HG03378 (cell line): ENCODE data around the gene ACOX1.

Experiments
- ATAC-seq: cut with Tn5 transposase; IDR thresholded peaks from one replicate; pipeline ENCODE4 v1.9.1; 2021; ENCODE audit warnings: mild to moderate bottlenecking, moderate library complexity; ENCODE audit not compliant: unreplicated experiment

The ACOX1 gene

DNA sequence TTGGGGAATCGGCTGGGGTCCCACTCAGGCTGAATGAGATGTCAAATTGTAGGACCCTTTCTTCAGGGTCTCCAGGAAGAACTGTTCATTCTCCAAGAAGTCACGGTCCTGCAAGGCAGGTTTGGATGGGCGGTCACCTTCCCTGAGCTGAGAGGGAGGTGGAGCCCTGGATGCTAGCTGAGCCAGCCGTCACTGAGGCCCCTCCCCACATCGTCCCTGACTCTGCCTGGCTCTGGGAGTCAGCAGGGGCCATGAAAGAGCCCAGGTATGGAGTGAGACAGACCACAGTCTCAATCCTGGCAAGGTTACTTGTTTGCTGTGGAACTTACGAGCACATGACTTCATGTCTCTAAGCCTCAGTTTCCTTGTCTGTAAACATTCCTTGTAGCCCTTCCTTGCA lies 68.3 kb downstream of the ACOX1 start:
- ATAC-seq: no peak

DNA sequence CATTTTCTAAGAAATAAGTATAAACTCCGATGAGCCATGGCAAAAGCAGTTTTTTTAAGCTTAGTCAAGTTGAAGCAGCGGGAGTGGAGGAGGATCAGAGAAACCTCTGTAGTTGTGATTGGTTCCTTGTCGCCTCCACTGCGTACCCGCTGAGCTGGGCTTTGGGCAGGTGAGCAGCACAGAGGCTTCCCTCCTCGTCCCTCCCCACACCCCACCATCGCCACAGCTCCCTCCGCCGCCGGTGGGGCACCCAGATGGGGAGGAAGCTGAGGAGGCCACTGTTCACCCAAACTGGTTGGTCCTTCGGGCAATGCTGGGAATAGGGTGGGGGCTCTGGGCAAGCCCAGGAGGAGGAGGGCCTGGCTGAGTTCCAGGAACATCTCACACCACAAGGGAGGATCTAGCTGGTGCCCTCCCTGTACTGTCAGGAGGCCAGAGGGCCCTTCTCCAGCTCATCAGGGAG lies 69.1 kb downstream of the ACOX1 start:
- no peak for ATAC-seq

DNA sequence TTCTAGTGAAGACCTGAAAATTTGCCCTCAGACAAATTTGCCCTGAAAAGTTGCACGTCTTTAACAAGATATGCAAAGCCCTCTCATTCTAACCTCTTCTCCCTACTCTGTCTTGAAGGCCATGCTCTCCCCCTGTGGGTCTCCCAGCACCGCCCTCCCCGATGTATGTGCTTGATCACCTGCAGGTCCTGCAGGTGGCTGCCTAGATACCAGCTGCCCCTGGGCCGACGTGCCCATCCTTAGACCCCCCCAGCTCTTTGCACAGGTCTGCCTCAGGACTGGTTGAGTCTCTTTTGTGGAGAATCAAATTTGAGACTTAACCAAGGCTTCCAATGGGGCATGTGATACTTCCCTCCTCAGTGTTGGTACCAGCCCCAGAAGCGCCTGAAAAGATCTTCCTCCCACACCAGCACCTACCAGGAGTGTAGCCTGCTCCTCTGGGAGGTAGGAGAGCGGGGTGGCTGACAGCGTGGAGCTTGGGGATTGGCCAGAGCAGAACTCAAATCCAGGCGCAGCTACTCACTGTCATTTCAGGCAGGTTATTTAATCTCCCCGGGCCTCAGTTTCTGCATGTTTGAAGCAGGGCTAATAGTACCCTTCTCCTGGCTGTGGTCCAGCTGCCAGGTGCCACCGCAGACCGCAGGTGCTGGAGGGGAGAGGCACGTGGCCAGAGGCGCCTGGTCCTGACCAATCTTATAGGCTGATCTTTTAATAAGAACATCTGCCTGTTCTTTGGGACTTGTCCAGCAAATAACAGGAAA lies 69.7 kb downstream of the ACOX1 start:
- no peak for ATAC-seq

DNA sequence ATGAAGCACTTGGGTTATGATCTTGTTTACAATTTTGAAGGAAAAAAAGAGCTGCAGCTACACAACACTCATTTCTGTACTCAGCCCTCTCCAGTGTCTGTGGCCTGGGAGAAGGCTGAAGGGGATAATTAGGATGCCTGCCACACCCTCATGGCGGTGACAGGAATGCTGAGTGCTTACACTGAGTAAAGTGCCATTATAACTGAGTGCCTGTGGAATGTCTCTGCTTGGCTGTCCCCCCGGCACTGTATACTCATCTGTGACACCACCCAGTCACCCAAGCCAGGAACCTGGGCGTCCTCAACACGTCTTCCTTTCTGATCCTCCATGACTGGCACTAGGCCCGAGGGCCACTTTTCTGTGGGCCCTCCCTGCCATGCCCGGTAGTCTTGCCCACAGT lies 70.8 kb downstream of the ACOX1 start:
- ATAC-seq: no peak

DNA sequence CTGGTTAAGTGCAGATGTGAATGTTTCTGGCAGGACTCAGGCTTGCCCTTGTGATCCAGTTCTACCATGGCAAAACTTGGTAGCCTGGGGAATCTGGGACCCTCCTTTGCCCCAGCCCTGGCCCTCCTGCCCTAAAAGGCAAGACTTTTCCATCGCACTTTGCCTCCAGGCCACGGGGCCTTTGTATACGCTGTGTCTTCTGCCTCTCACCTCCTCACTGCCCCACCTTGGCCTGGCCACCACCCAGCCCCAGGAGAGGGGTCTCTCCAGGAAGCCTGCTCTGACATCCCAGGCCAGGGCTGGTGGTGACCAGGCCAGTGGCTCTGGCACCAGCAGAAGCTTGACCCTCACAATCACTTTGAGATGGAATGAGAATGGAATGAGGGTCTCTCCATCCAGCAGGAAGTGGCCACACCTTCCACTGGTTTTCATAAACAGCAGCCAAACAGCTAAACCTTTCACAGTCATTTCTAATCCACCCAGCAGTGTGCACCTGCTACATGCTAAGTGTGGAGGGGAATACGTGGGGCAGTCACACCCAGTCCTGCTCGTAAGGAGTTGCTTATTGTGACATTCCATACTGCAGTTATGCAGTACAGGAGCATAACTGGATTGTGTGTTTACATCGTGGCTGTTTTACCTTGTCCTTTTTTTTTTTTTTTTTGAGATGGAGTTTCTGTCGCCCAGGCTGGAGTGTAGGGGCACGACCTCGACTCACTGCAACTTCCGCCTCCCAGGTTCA lies 72.7 kb downstream of the ACOX1 start:
- ATAC-seq: no peak

DNA sequence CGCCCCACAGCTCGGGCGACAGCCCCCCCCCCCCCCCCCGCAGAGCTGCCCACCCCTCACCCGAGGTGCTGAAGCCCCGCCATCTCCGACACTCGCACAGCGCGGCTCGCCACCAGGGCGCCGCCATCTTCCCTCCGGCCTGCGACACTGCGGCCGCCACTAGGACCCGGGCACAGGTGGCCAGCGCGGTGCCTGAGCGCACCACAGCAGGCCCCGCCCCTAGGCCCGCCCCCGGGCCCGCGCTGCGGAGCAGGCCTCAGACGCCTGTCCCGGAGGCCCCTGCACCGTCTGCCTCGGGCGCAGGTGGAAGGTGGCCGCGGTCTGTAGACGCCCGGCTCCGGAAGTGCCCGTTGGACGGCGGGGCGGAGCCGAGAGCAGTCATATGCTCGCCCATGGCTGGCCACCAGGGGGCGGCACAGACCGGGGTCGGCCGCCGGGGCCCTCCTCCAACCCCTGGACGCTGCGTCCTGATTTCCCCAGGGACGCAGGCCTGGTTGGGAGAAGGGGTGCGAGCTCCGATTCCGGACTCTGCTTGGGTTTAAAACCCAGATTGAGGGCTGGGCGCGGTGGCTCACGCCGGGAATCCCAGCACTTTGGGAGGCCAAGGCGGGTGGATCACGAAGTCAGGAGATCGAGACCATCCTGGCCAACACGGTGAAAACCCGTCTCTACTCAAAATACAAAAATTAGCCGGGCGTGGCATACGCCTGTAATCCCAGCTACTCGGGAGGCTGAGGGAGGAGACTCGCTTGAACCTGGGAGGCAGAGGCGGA lies 74.0 kb downstream of the ACOX1 start, which contains the start of gene MRPL38:
Gene MRPL38, minus strand, starts transcription at position 136 of the 773 bp plus-strand sequence. Its CDS starts 9 bp downstream, at position 127.
- ATAC-seq: peak; percentile 61

DNA sequence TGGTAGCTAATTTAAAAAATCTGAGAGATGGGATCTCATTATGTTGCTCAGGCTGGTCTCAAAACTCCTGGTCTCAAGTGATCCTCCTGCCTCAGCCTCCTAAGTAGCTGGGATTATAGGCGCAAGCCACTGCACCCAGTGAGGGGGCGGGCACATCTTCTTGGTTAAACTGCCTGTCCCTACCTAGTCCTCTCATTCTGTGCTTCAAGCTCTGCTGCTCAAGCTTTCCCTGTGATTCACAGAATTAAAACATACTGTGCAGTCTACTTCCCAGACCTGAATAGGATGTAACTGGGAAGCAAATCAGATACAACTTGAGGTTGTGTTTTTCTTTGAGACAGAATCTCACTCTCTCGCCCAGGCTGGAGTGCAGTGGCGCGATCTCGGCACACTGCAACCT lies 76.6 kb downstream of the ACOX1 start:
- ATAC-seq: no peak

DNA sequence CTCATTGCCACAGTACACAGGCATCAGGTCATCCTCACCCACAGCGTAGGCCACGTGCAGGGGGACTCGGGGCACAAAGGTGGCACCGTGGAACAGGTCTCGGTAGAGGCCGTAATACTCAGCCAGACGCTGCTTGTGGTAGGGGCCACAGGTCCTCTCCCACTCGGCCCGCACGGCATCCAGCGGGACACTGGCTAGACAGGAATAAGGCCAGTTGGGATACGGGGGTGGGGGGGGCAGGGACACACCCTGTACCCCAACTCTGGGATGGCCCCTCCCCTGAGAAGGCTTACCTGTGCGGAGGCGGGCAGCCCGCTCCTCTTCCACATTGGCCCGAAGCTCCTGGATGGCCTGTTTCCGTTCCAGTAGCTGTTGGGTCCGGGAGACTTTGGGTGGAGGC lies 77.2 kb downstream of the ACOX1 start:
- no peak for ATAC-seq

DNA sequence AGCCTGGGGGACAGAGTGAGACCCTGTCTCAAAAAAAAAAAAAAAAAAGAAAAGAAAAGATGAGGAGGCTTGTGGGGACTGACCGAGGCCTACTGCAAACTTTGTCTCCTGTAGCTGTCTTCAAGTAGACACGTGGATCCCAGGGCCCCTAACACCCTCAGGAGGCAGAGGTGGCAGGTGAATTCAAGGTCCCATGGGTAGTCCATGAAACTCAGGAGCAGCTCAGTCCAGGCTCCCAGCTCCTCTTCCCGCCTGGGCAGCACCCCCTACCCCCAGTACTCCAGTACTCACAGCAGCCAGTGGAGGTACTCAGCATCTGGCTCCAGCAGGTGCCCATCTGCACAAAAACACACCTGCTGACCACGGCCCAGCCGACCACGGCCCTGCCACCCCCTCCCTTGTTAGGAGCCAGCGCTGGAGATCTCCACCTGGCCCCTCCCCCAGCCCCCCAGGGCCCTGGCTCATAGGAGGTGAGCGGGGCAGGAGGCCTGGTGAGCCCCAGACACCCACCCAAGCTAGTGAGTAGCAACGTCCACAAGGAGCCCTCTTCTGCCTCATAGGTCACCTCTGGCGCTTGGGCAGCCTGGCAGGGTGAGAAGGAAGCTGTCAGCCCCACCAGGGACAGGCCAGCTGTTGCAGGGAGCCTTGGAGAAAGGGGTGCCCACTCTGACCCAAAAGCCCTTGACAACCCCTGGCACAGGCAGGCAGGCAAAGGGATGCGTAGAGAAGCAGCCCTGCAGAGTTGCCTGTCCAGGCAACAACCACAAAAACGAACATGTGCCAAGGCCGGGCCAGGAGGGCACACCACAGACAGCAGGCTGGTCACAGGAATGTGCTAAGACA lies 78.1 kb downstream of the ACOX1 start:
- no peak for ATAC-seq

DNA sequence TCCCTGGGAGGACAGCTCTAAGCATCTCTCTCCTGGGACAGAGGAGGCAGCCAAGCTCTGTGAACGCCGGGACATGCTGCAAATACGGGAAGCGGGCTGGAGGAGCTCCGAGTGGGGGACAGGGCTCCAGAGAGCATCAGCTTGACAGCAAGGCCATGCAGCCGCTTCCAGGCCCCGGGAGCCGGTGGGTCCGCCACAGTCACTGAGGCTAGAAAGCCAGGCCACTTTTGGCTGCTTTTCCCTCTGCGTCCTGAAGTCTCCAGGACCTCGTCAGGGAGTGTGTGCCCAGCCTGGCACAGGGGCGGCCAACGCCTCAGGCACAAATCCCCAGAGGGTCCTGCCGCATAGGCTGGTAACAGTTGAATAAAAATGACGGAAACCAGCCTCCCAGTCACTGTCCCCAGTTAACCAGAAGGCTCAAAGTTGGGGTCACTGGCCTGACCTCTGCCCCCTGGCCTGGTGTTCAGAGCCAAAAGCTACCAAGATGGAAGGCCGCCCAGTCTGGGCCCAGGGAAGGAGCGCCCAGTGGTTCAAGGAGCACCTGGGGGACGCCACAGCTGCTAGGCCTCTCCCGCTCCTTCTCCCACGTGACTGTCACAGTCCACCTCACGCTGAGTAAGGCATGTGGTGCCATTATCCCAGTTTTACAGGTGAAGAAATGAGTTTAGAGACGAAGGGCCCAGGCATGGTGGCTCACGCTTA lies 79.0 kb downstream of the ACOX1 start:
- no peak for ATAC-seq

DNA sequence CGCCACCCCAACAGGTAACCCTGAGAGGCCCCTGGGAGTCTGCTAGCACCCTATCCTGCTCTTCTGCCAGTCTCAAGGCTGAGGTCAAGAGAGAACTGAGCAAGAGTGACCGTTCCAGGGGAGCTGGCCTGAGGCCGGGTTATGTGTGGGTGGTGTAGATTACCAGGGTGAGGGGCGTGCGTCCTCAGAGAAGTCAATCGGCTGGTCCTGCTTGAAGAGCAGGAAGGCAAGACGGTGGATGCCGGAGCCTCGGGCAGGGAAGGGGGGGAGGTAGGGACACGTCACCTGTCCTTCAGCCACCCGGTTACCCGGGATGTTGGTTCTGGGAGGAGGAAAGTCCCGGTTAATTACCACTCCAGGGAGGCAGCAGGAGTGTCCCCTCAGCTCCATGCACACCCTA lies 79.6 kb downstream of the ACOX1 start:
- ATAC-seq: no peak

DNA sequence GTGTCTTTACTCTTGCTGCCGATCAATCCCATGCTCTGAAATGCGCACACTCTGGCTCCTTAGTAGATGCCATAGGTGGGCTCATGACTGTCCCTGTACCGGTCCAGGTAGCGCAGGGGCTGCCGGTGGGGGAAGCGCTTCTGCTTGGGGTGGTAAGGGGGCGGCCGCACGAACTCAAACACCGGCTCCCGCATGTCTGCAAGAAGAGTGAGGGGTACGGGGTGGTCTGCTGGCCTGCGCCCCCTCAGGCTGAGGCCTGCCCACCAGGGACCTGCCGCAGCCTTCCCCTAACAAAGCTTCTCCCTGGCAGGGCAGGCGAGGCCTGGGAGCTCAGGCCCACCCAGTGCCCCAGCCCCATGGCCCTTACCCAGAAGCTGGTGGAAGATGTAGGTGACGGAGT lies 80.2 kb downstream of the ACOX1 start:
- no peak for ATAC-seq

DNA sequence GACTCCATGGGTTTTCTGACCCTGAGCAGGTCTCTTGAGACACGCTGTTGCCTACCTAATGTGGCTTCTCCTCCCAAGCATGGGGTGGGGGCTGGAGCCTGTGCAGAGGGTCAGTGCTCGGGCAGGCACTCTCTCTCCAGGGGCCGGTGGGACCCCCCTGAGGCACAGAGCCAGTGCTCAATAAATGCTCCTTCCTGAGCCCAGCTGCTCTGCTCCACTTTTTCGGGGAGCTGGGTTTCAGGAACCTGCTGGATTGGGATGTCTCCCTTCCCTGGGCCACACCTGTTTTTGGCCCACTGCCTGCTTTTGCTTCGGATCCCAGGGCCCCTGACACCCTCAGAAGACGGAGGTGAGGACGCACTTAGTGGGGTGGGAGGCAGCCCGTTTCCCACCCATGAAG lies 80.9 kb downstream of the ACOX1 start:
- ATAC-seq: no peak

DNA sequence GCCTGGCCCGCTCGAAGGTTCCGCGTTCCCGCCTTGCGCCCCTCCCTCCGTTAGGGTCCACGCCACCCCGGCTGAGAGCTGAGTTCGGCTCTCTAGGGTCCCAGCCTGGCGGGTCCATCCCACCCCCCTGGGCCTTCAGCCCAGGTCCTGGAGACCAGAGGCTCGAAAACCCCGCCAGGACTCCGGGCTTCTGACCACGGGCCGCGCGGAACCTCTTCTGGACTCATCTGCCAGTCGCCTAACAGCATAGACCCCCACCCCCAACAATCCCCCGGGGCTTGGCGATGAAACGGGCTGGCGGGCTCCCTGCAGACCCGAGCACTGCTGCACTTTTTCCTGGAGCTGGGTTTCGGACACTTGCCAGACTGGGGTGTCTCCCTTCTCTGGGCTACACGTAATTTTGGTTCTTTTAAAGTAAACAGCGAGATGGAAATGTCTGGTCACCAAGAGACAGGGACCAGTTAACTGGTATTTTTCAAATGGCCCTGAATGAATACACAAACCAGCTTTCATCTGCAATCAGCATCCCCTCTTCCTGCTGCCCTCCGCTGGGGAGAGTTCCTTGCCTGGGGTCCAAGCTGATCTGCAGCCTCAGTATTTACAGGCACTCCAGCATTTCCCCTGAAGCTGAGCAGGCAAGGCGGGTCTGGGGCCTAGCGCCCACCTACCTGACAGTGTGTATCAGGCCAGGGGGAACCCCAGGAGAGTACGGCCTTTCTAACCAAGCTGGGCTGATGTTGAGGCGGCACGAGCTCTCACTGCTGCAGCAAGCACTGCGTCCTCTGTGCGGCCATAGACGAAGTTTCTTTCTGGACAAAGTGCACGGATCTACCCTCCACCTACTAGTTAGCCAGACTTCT lies 81.6 kb downstream of the ACOX1 start:
- ATAC-seq: no peak

DNA sequence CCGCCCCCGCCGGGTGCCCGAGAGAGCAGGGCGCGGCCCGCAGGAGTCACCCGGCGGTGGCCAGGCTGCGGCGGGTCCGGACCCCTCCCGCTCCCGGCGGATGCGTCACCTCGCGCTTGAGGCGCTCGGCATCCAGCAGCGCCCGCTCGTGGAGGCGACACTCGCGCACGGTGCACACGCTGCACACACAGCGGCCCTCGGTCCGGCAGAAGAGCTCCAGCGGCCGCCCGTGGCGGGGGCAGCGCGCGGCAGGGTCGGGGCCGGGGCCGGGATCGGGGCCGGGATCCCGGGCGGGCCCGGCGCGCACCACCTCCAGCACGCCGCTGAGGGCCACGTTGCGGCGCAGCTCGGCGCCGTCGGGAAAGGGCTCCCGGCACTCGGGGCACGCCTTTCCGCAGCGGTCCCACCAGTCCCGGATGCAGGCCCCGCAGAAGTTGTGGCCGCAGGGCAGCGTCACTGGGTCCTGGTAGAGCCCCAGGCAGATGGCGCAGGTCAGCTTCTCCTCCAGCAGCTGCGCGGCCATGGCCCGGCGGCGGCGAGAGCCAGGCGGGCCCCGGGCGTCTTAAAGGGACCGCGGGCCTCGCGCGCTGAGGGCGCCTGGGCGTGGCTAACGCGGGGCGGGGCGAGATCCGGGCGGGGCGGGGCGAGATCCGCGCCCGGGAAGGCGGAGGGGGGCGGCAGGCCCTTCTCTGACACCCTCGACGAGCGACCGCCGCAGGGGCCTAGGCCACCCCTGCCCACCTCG lies 82.4 kb downstream of the ACOX1 start, which contains the start of gene TRIM65:
Gene TRIM65, minus strand, starts transcription at position 537 of the 745 bp plus-strand sequence. Its CDS starts 14 bp downstream, at position 523.
- ATAC-seq: no peak

DNA sequence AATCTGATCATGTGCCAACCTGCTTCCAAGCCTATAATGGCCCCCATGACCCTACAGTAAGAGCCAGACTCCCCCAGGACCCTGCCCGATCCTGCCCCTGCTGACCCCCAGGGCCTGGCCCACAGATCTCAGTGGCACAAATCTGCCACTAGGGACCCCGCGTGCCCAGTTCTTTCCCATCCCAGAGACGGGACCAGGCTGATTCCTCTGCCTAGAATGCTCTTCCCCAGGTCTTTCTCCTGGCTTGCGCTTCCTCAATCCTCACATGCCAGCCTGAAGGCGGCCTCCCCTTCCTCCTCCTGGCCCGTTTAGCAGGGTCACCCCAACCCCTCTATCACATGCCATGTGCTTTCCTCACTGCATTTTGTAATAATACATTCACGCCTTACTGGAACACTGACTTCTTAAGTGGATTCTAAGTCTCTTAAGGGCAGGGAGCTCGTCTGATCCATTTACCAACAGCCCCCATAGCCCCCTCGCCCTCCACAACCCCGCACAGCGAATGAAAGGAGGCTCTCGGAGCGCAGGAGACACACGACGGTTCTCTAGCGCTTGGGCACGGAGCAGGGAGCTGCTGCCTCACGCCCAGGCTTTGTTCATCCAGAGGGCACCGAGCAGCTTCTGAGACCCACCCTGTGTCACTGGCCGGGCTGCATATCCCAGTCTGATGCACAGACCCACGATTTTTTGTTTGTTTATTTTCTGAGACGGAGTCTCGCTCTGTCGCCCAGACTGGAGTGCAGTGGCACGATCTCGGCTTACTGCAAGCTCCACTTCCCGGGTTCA lies 83.4 kb downstream of the ACOX1 start:
- no peak for ATAC-seq

DNA sequence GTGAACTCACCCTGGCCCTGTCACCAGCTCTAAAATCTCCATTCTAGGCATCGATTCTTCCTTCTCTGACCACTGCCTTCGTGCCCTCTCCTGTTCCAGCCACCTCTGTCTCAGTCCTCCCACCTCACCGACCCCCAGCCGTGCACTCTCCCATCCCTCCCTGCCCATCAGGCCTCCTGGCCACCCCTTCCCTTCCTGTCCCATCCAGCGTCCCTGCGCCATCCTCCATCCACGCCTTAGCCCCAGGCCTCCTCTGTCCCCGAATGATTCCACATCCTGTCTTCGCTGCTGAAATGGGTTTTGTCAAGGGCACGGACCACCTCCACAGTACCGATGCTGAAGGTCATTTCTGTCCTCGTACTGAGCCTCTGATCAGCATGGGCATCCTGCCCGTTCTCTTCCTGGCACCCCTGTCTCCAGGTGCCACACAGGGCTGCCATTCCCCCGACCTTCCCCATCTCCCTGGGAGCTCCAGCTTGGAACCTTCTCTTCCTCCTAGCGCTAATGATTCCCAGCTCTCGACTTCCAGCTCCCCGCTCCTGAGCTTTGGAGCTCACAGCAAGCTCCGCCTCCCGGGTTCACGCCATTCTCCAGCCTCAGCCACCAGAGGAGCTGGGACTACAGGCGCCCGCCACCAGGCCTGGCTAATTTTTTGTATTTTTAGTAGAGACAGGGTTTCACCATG lies 84.8 kb downstream of the ACOX1 start:
- ATAC-seq: no peak
